ENCODE results near the gene WRNIP1. TPM values are rescaled to one million over a fixed set of nuclear protein-coding genes. Genes with fewer than 3 reads are reported as not detected.

The WRNIP1 gene
- total RNA-seq: 10 to 100 TPM; 21.7 to 26.1 TPM
- long read RNA-seq, donor 1, transcript WRNIP1-204 (7 exons, 2,670 nt): major isoform, 25 of 29 reads
- long read RNA-seq, donor 1, partial matches to known transcripts: 3 of 29 reads
- long read RNA-seq, donor 1, other reads (novel, unspliced or antisense): 1 of 29 reads
- long read RNA-seq, donor 2, partial matches to known transcripts: 2 of 5 reads
- long read RNA-seq, donor 2, other reads (novel, unspliced or antisense): 2 of 5 reads

DNA sequence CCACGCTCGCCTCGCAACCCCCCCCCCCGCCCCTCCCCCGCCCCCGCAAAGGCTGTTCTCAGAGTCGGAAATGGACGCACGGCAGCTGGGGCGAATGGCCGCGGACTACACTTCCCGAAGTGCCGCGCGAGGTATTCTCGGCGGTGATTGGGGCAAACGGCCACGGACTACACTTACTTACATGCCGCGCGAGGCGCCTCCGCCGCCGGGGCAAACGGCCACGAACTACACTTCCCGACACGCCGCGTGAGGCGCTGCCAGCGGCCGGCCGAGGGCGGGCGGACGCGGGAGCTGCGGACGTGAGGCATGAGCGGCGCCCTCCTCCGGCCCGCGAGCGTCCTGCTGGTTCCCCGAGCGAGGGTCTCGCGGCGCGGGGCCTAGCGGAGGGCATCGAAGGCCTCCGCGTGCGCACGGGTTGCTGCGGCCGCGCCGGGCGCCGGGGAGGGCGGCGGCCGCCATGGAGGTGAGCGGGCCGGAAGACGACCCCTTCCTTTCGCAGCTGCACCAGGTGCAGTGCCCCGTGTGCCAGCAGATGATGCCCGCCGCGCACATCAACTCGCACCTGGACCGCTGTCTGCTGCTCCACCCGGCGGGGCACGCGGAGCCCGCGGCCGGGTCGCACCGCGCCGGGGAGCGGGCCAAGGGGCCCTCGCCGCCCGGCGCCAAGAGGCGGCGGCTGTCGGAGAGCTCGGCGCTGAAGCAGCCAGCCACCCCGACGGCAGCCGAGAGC is at the start of gene WRNIP1:
WRNIP1 (plus strand) TSS at position 228 of the 730 bp plus-strand sequence; CDS start at position 458, 230 bp downstream.
- peak; percentile 100 for DNase-seq (ENCODE audit: low spot score)
- intact Hi-C loops (cut with DNase I): no loop called here

DNA sequence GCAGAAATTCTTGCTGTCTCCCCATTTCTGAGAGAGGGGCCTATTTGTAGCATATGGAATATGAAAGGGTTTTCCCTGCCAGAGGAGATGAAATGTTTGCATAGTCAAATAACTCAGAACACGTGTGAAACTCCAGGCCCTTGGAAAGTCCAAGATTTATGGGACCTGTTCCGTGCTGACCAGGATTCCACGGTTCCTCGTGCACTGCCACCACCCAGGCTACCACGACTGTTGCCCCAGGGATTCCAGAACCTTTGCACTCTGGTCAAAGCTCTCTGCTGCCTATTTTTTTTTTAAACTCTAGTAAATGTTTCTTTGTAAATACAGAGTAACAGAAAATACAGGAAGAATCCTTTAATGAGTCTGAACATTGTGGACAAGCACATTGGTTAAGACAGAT is 49.5 kb upstream of the WRNIP1 start:
- no peak for DNase-seq (ENCODE audit: low spot score)
- intact Hi-C loops (cut with DNase I): no loop called here

DNA sequence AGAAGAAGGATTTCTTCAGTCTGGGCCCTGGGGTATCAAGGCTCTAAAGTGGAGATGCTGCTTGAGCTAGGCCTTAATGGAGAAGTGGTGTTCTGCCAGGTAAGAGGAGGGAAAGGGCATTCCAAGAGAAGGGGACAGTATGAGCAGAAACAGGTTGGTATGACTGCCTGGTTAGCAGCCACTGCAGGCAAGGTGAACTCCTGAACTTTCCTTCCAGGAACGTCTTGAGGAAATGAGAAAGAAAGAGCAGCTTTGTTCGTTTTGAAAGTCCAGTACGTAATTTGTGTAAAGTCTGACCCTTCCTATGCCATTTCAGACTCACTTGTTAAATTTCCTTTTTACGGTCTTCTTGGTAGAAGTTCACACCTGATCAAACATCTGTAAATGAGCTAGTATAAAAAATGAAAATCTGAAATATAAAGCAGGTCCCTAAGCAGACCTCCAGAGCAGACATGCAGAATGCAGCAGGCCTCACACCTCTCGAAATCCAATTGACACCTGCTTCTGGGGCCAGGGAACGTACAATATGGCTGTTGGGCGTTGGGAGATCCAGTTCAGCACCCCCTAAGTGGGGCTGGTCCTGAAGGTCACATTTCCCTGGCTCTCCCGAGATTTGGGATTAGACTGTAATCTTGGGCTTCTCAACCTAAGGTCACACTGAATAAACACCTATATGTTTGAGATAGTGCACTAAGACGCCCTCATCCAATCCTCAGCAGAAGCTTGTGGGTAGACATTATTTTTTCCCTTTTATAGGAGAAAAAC is 48.1 kb upstream of the WRNIP1 start:
- intact Hi-C loops (cut with DNase I): no loop called here
- DNase-seq (ENCODE audit: low spot score): no peak

GRCh38 chr6:2718334-2719092 is 46.7 kb upstream of the WRNIP1 start:
- intact Hi-C loops (cut with DNase I): no loop called here
- no peak for DNase-seq (ENCODE audit: low spot score)

DNA sequence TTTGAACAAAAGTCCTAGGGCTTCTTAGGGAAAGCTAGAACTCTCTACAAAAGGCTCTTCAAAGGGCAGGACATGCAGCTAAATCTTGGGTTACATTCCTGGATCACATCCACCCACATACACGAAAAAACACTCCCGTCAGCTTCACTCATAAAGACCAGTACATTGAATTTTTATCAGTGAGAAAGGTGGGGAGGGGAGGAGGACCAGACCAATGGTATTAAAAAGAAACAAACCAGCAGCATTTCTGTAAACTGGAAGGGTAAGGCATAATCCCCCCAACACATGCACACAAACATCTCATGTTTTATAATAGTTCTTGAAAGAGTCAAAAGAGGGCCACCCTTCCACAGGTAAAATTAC is 46.1 kb upstream of the WRNIP1 start:
- no peak for DNase-seq (ENCODE audit: low spot score)
- intact Hi-C loops (cut with DNase I): no loop called here

DNA sequence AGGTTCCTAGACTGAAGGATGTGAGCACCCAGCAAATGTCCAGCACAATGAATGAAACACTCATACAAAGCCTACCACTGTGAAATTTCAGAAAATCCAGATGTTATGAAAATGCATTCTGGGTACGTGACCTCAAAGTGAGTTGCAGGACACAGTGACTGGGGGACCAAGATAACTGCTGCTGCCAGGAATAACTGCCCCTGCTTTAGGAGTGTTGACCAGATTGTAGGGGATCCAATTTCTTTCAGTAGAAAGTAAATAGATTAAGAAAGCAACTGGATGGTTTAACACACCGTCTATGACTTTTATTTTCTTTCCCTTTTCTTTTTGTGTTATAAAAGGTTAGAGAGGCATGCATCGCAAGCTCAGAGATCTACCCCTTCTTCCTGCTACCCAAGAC is 44.0 kb upstream of the WRNIP1 start:
- DNase-seq (ENCODE audit: low spot score): no peak
- intact Hi-C loops (cut with DNase I): no loop called here

GRCh38 chr6:2725364-2725988 is 39.7 kb upstream of the WRNIP1 start:
- DNase-seq (ENCODE audit: low spot score): no peak
- intact Hi-C loops (cut with DNase I): no loop called here

GRCh38 chr6:2725999-2726567 is 39.1 kb upstream of the WRNIP1 start:
- intact Hi-C loops (cut with DNase I): no loop called here
- DNase-seq (ENCODE audit: low spot score): no peak

GRCh38 chr6:2729921-2730320 is 35.3 kb upstream of the WRNIP1 start:
- intact Hi-C loops (cut with DNase I): no loop called here
- DNase-seq (ENCODE audit: low spot score): no peak

- no peak for DNase-seq (ENCODE audit: low spot score)
- intact Hi-C loops (cut with DNase I): no loop called here
Measured at GRCh38 chr6:2730353-2731107, 34.7 kb upstream of the WRNIP1 start.

DNA sequence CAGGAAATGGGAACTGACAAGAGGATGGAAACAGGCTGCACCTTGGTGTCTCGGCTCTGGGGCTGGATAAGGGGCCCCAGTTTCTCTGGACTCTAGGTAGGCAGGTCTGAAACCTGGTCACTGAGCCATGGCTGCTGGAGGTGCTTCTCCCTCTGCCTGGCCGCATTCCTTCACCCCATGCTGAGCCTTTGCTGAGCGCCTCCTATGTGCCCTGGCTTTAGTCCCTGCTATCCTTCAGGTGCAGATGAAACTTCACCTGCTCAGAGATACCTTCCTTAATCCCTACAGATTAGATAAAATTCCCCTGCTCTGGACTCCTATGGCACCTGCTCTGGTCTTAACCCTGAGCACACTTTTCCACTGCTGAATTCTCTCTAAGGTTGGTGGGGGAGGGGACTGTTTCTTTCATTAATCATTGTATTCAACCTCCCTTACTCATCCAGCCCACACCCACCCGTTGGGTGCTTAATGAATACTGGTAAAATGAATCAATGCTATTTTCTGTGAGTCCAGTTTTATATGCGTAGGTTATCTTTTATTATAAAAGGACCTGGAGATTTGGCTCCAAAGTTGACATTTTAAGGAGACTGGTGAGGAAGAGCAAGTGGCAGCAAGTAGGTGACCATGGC is 33.8 kb upstream of the WRNIP1 start:
- DNase-seq (ENCODE audit: low spot score): no peak
- intact Hi-C loops (cut with DNase I): no loop called here

GRCh38 chr6:2732503-2733089 is 32.6 kb upstream of the WRNIP1 start:
- DNase-seq (ENCODE audit: low spot score): no peak
- intact Hi-C loops (cut with DNase I): no loop called here

- intact Hi-C loops (cut with DNase I): no loop called here
- peak; percentile 89 for DNase-seq (ENCODE audit: low spot score)
Measured at GRCh38 chr6:2733324-2733723, 31.9 kb upstream of the WRNIP1 start.

DNA sequence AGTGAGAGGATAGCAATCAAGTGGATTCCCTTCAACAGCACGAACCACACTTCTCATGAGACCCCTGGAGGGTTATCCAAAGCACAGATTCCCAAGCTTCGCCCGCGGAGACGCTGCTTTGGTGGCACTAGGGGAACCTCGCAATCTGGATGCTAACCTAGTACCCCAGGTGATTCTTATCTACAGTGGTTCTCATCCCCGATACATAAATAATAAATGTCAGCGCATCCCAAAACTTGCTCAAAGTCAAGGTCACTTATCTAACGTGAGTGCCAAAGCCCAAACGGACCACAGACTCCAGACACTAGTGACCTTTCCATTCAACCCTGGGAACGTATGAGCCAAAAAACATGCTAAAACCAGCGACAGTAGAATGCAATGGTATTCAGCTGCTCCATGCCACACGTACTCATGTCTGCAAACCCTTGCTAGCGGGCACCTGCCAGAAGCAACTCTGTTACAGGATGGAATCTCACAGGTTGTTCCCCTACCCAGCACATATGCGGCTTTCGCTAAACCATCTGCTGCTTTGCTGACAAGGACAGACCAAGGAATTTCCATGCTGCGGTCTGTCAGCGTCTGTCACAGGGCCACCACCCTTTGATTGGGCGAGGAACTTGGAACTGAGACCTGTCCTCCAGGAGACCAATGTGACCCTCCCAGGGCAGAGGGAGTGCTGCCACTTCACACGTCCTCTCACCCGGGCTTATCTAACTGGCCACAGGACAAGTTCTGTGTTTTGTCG is 31.3 kb upstream of the WRNIP1 start:
- intact Hi-C loops (cut with DNase I): no loop called here
- no peak for DNase-seq (ENCODE audit: low spot score)

DNA sequence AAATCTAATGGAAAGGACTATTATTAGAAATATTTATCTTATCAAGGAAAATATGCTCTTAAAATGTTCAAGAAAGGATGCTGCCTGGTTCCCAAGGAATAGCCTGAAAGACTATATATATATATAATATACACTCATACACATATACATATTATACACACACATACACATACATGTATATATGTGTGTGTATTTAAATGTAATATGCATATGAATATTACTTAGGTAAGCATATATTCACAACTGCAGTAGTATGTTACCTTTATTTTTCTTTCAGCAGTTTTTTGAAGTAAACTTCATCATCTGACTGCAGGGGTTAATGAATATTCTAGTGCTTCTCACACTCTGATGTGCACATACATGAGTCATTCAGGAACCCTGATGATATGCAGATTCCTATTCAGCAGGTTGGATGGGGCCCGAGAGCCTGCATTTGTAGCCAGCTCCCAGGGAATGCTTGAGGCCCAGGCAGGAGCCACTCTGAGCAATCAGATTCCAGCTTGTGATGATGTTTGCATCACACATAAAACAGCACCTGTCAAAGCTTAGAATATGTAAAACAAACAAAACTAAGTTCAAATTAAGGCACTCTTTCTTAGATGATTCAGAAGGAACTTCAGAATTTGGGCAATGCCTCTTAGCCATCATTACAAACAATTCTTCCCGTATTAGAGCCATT is 30.6 kb upstream of the WRNIP1 start:
- no peak for DNase-seq (ENCODE audit: low spot score)
- intact Hi-C loops (cut with DNase I): no loop called here

DNA sequence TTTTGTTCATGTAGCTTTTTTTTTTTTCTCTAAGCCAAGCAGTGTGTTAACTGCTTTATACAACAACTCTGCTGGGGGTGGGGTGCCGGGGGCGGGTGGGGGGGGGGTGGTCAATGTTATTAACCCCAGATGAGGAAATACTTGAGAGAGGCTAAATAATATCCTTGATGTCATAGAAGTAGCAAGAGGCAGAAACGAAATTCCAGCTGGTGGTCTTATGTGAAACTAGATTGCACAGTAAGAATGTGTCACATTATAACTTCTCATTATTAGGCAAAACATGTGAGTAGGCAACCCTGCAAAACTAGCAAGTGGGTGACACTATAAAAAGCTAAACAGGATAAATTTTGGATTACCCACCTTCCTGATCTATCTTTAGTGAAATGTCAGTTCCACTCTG is 27.3 kb upstream of the WRNIP1 start:
- intact Hi-C loops (cut with DNase I): no loop called here
- DNase-seq (ENCODE audit: low spot score): no peak
